ENCODE data around the gene GGN. TPM values are rescaled to one million over a fixed set of nuclear protein-coding genes. Genes with fewer than 3 reads are reported as not detected.
"Not testable (repeated sequence)": the region's sequence is repeated elsewhere in the genome, so short reads cannot be mapped to it uniquely, and the experiment has no call there.

GGN gene
- total and polyA plus RNA-seq, 9 of the 15 experiments (the other 6 are each of a cell fraction or from before 2014, with no cell fraction given) = 0.15 to 0.33 TPM; not detected in 7

GRCh38 chr19:38362946-38363688, 24.7 kb downstream of the GGN start (continued):
- TF ChIP-seq, protein P1, sequence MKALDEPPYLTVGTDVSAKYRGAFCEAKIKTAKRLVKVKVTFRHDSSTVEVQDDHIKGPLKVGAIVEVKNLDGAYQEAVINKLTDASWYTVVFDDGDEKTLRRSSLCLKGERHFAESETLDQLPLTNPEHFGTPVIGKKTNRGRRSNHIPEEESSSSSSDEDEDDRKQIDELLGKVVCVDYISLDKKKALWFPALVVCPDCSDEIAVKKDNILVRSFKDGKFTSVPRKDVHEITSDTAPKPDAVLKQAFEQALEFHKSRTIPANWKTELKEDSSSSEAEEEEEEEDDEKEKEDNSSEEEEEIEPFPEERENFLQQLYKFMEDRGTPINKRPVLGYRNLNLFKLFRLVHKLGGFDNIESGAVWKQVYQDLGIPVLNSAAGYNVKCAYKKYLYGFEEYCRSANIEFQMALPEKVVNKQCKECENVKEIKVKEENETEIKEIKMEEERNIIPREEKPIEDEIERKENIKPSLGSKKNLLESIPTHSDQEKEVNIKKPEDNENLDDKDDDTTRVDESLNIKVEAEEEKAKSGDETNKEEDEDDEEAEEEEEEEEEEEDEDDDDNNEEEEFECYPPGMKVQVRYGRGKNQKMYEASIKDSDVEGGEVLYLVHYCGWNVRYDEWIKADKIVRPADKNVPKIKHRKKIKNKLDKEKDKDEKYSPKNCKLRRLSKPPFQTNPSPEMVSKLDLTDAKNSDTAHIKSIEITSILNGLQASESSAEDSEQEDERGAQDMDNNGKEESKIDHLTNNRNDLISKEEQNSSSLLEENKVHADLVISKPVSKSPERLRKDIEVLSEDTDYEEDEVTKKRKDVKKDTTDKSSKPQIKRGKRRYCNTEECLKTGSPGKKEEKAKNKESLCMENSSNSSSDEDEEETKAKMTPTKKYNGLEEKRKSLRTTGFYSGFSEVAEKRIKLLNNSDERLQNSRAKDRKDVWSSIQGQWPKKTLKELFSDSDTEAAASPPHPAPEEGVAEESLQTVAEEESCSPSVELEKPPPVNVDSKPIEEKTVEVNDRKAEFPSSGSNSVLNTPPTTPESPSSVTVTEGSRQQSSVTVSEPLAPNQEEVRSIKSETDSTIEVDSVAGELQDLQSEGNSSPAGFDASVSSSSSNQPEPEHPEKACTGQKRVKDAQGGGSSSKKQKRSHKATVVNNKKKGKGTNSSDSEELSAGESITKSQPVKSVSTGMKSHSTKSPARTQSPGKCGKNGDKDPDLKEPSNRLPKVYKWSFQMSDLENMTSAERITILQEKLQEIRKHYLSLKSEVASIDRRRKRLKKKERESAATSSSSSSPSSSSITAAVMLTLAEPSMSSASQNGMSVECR (CRISPR knock-in tag; IDR thresholded peaks at IDR 0.05) = peak; percentile 14; the same call in 1 of the 2 replicates
- TF ChIP-seq NR4A1 (CRISPR knock-in tag; IDR thresholded peaks at IDR 0.05) = not testable (repeated sequence)
- 0 out of 2 replicates have a peak, but pooled peaks have one; percentile 30 for TF ChIP-seq NR4A1 (tag; IDR thresholded peaks at IDR 0.05)
- TF ChIP-seq CBFA2T3 (IDR thresholded peaks at IDR 0.05) = peak; percentile 66
- TF ChIP-seq, protein P2, sequence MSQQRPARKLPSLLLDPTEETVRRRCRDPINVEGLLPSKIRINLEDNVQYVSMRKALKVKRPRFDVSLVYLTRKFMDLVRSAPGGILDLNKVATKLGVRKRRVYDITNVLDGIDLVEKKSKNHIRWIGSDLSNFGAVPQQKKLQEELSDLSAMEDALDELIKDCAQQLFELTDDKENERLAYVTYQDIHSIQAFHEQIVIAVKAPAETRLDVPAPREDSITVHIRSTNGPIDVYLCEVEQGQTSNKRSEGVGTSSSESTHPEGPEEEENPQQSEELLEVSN (IDR thresholded peaks at IDR 0.05; ENCODE audit: borderline replicate concordance in 1 of 2, extremely low read depth in 1 of 2, insufficient read depth in 1 of 2, insufficient read length in 1 of 2, low read depth in 1 of 2, low read length in 1 of 2, poor library complexity in 1 of 2, severe bottlenecking in 1 of 2) = peak in 1 of 2 experiments; percentile 56

Data from K562 (cell line).